Endothelial cell of umbilical vein (primary cell): Measurements from ENCODE around the gene PRKG1.

Experiments
- CTCF ChIP-seq, 2 donors: IDR thresholded peaks; 1 replicate in 1 of 2; 2 replicates in 1 of 2; pipeline ENCODE4 v1.5.1; 2011; ENCODE audit warnings: low read length in 2 of 2, mild to moderate bottlenecking in 2 of 2, moderate library complexity in 2 of 2, control low read depth in 1 of 2, inconsistent platforms in 1 of 2, low read depth in 1 of 2; ENCODE audit not compliant: insufficient read depth in 1 of 2; ENCODE audit errors: extremely low read depth in 1 of 2
- JUN ChIP-seq: IDR thresholded peaks from 2 replicates; pipeline ENCODE4 v1.6.1; 2011; ENCODE audit warnings: borderline replicate concordance, low read depth; ENCODE audit not compliant: insufficient read length, insufficient read depth
- POLR2A ChIP-seq: IDR thresholded peaks from 2 replicates; pipeline ENCODE4 v1.6.1; 2012; ENCODE audit warnings: low read depth, mild to moderate bottlenecking, control low read depth, low read length

GRCh38 chr10:51231754-51232153 lies 157.5 kb downstream of the PRKG1 start:
- no peak for TF ChIP-seq CTCF (IDR thresholded peaks at IDR 0.05; ENCODE audit: extremely low read depth in 1 of 2, insufficient read depth in 1 of 2, low read depth in 1 of 2, low read length in 2 of 2)
- no peak for TF ChIP-seq POLR2A
- TF ChIP-seq JUN, result no peak
